H1 (cell line): Measurements from ENCODE around the gene ITGAV. TPM values are rescaled to one million over a fixed set of nuclear protein-coding genes. Genes with fewer than 3 reads are reported as not detected.

Experiments used
- CBX8 ChIP-seq: fragments of 300-800, 300-1000 bp; sonication (generic); IDR thresholded peaks from 2 replicates; pipeline ENCODE4 v1.7.1; 2016; ENCODE audit warnings: low read depth, low read length, borderline replicate concordance
- CHD7 ChIP-seq: fragments of 300-600 bp; sonication (generic); IDR thresholded peaks from 2 replicates; pipeline ENCODE4 v1.7.1; 2012; ENCODE audit warnings: low read length, moderate library complexity, mild to moderate bottlenecking, inconsistent platforms; ENCODE audit not compliant: insufficient replicate concordance
- SIRT6 ChIP-seq: IDR thresholded peaks from one replicate; pipeline ENCODE4 v1.7.1; 2012; ENCODE audit warnings: low read length, inconsistent platforms
- SUZ12 ChIP-seq: fragments of 200-600 bp; sonication (generic); IDR thresholded peaks from 2 replicates; pipeline ENCODE4 v1.6.1; 2012; ENCODE audit warnings: mild to moderate bottlenecking, inconsistent platforms, low read length, moderate library complexity, mixed read lengths
- TCF12 ChIP-seq: IDR thresholded peaks from 2 replicates; pipeline ENCODE4 v1.6.1; 2011; ENCODE audit warnings: low read depth, mild to moderate bottlenecking, low read length
- ZNF274 ChIP-seq: IDR thresholded peaks from 2 replicates; pipeline ENCODE4 v1.7.0; 2012; ENCODE audit warnings: low read length, borderline replicate concordance; ENCODE audit errors: extremely low read depth
- polyA plus RNA-seq, 7 experiments: library from polyadenylated mRNA; depleted of rRNA in 3 of 7; stranded (reverse) in 5 of 7; unstranded in 2 of 7; fragments of >200 nt in 5 of 7; fragments of 200-250 nt in 2 of 7; gene quantifications; 1 replicate in 5 of 7; 2 replicates in 1 of 7; 4 replicates in 1 of 7; pipeline versions ENCODE4 v1.2.1 to v1.2.3, GENCODE V29; 2011 to 2013; ENCODE audit warnings: missing spikeins in 2 of 7, mixed read lengths in 2 of 7
- total RNA-seq: library from RNA; stranded (reverse); fragmentation: NEBNext Ultra II Directional; extraction: Animal tissue kit (Norgen Biotek cat#: 25700); gene quantifications from 2 replicates; pipeline ENCODE4 v1.2.1, GENCODE V29; 2021

Gene ITGAV
- total and polyA plus RNA-seq, 2 of the 8 experiments (the other 6 are each of a cell fraction or from before 2014, with no cell fraction given): 11.7 to 42.4 TPM

GRCh38 chr2:186573531-186573930, 16.3 kb upstream of the ITGAV start (continued):
- no peak for TF ChIP-seq SIRT6
- no peak for TF ChIP-seq SUZ12
- no peak for TF ChIP-seq ZNF274
- no peak for TF ChIP-seq TCF12
- no peak for TF ChIP-seq CHD7
- TF ChIP-seq CBX8: no peak
- TF ChIP-seq, all 59 proteins: peak for 0
